DOHH2 (cell line): ENCODE measurements around the gene SEC22B.
"Not testable (repeated sequence)": the region's sequence is repeated elsewhere in the genome, so short reads cannot be mapped to it uniquely, and the experiment has no call there.

ENCODE experiments used
- H3F3A ChIP-seq: fragments of 200-600 bp; sonication (generic), shearing (Covaris generic); 2 replicates; pipeline ENCODE4 v1.6.0; 2016; ENCODE audit warnings: antibody characterized with exemption, mild to moderate bottlenecking; ENCODE audit not compliant: control insufficient read depth, insufficient read depth
- H3K27ac ChIP-seq: fragments of 200-600 bp; sonication (generic); 2 replicates; pipeline ENCODE4 v1.5.1; 2014; ENCODE audit warnings: low read depth, mild to moderate bottlenecking, low read length, moderate library complexity
- H3K27me3 ChIP-seq: fragments of 200-600 bp; sonication (generic); 2 replicates; pipeline ENCODE4 v1.6.1; 2014; ENCODE audit warnings: mild to moderate bottlenecking, low read length, mixed read lengths; ENCODE audit not compliant: control insufficient read depth
- H3K36me3 ChIP-seq: fragments of 200-600 bp; sonication (generic); 2 replicates; pipeline ENCODE4 v1.6.1; 2014; ENCODE audit warnings: mild to moderate bottlenecking, low read length, moderate library complexity, mixed read lengths; ENCODE audit not compliant: control insufficient read depth
- H3K4me1 ChIP-seq: fragments of 200-600 bp; sonication (generic); 2 replicates; pipeline ENCODE4 v1.6.1; 2014; ENCODE audit warnings: mild to moderate bottlenecking, low read length, mixed read lengths; ENCODE audit not compliant: control insufficient read depth
- H3K4me2 ChIP-seq: fragments of 200-600 bp; sonication (generic); 2 replicates; pipeline ENCODE4 v1.6.0; 2014; ENCODE audit warnings: mild to moderate bottlenecking, low read length, moderate library complexity
- H3K4me3 ChIP-seq: fragments of 200-600 bp; sonication (generic); 2 replicates; pipeline ENCODE4 v1.5.1; 2014; ENCODE audit warnings: mild to moderate bottlenecking, low read length, mixed read lengths
- H3K79me2 ChIP-seq: fragments of 200-600 bp; sonication (generic); 2 replicates; pipeline ENCODE4 v1.6.1; 2014; ENCODE audit warnings: mild to moderate bottlenecking, low read length, mixed read lengths; ENCODE audit not compliant: control insufficient read depth
- H3K9me2 ChIP-seq: fragments of 200-600 bp; sonication (generic); replicated peaks from 2 replicates; pipeline ENCODE4 v1.6.1; 2014; ENCODE audit warnings: mild to moderate bottlenecking, low read length, mixed read lengths; ENCODE audit not compliant: control insufficient read depth
- H3K9me3 ChIP-seq: fragments of 200-600 bp; sonication (generic); 2 replicates; pipeline ENCODE4 v1.6.1; 2014; ENCODE audit warnings: antibody characterized with exemption, low read length, mixed read lengths; ENCODE audit not compliant: control insufficient read depth, insufficient read depth
- H4K20me1 ChIP-seq: fragments of 200-600 bp; sonication (generic); 2 replicates; pipeline ENCODE4 v1.6.0; 2014; ENCODE audit warnings: low read depth, mild to moderate bottlenecking, antibody characterized with exemption, low read length, moderate library complexity; ENCODE audit not compliant: control insufficient read depth, insufficient read depth
- CTCF ChIP-seq: fragments of 200-600 bp; sonication (generic); IDR thresholded peaks from one replicate; pipeline ENCODE4 v1.5.1; 2014; ENCODE audit warnings: antibody characterized with exemption, mild to moderate bottlenecking, low read depth, low read length; ENCODE audit not compliant: poor library complexity, severe bottlenecking
- EZH2phosphoT487 ChIP-seq: fragments of 200-600 bp; sonication (generic); IDR thresholded peaks from 2 replicates; pipeline ENCODE4 v1.6.1; 2017; ENCODE audit warnings: borderline replicate concordance, mild to moderate bottlenecking, antibody characterized with exemption, low read length, moderate library complexity, mixed read lengths

SEC22B gene

GRCh38 chr1:120188626-120189025, 12.3 kb upstream of the SEC22B start:
- H3K4me1 ChIP-seq, H3K27ac ChIP-seq, H3K9me2 ChIP-seq, H3F3A ChIP-seq, H3K27me3 ChIP-seq, H3K79me2 ChIP-seq, H4K20me1 ChIP-seq, H3K4me3 ChIP-seq, H3K36me3 ChIP-seq, H3K9me3 ChIP-seq, H3K4me2 ChIP-seq: not testable (repeated sequence)

GRCh38 chr1:120182176-120182707, 5.9 kb upstream of the SEC22B start:
- not testable (repeated sequence) for H3K27me3 ChIP-seq, H4K20me1 ChIP-seq, H3K79me2 ChIP-seq

GRCh38 chr1:120179811-120180690, 3.7 kb upstream of the SEC22B start:
- H3K9me3 ChIP-seq, result not testable (repeated sequence)

More at GRCh38 chr1:120182176-120182707, 5.9 kb upstream of the SEC22B start:
- not testable (repeated sequence) for H3K4me2 ChIP-seq, H3K4me1 ChIP-seq, H3K9me2 ChIP-seq, H3K4me3 ChIP-seq, H3K36me3 ChIP-seq, H3F3A ChIP-seq, H3K9me3 ChIP-seq, H3K27ac ChIP-seq

GRCh38 chr1:120178799-120179756, 2.8 kb upstream of the SEC22B start:
- Histone ChIP-seq H3K79me2 (peaks cover 11% of the 10 kb centered on the region), H3K4me2 (no peak overlapping the region), H3F3A (no peaks in the 10 kb centered on the region), H3K4me1 (peaks cover 3% of the 10 kb centered on the region; the same call in 1 of the 2 replicates), H3K9me3 (no peaks in the 10 kb centered on the region), H3K27ac (no peak overlapping the region), H3K27me3 (no peaks in the 10 kb centered on the region), H3K36me3 (peaks cover 6% of the 10 kb centered on the region), H3K9me2 (no peaks in the 10 kb centered on the region), H3K4me3 (no peak overlapping the region), H4K20me1 (no peaks in the 10 kb centered on the region)
- TF ChIP-seq CTCF (no peak), EZH2phosphoT487 (no peak)

More at GRCh38 chr1:120179811-120180690, 3.7 kb upstream of the SEC22B start:
- not testable (repeated sequence) for H3K9me2 ChIP-seq, H3K4me2 ChIP-seq, H3K36me3 ChIP-seq, H3K4me3 ChIP-seq, H3K27ac ChIP-seq, H3K4me1 ChIP-seq, H3F3A ChIP-seq, H3K27me3 ChIP-seq, H4K20me1 ChIP-seq
- H3K79me2 ChIP-seq, result peaks cover 11% of the 10 kb centered on the region

GRCh38 chr1:120178058-120178457, 1.7 kb upstream of the SEC22B start:
- H3K27me3 ChIP-seq, H3K4me3 ChIP-seq, H3F3A ChIP-seq, H3K9me2 ChIP-seq, H3K4me2 ChIP-seq, H3K4me1 ChIP-seq, H3K27ac ChIP-seq, H3K9me3 ChIP-seq, H4K20me1 ChIP-seq, H3K36me3 ChIP-seq: not testable (repeated sequence)
- peaks cover 13% of the 10 kb centered on the region for H3K79me2 ChIP-seq

- not testable (repeated sequence) for H3K9me3 ChIP-seq, H3K36me3 ChIP-seq, H3K4me1 ChIP-seq, H3K9me2 ChIP-seq, H3F3A ChIP-seq, H3K27me3 ChIP-seq, H4K20me1 ChIP-seq
- Histone ChIP-seq H3K4me3 (peak overlapping the region; percentile 96), H3K4me2 (peak overlapping the region; percentile 70), H3K27ac (peak overlapping the region; percentile 54), H3K79me2 (peaks cover 13% of the 10 kb centered on the region)
Observed at GRCh38 chr1:120175688-120176087, 632 bp downstream of the SEC22B start.
